ENCODE data around the gene GKN2. TPM values are rescaled to one million over a fixed set of nuclear protein-coding genes. Genes with fewer than 3 reads are reported as not detected.

Gene GKN2
- total RNA-seq, 1 donor from 2014 or later: 77.2 TPM

- intact Hi-C loops (cut with DNase I): no loop called here
- Histone ChIP-seq H3K36me3 (no peaks in the 10 kb centered on the region), H3K4me1 (no peaks in the 10 kb centered on the region), H3K4me3 (no peak overlapping the region), H3K27ac (no peak overlapping the region), H3K27me3 (no peaks in the 10 kb centered on the region), H3K9me3 (no peaks in the 10 kb centered on the region)
- DNase-seq: no peak
- no peak for ATAC-seq
- no peak for TF ChIP-seq CTCF (IDR thresholded peaks at IDR 0.05)
These were observed 19.0 kb upstream of the GKN2 start for GRCh38 chr2:68971591-68972231.

DNA sequence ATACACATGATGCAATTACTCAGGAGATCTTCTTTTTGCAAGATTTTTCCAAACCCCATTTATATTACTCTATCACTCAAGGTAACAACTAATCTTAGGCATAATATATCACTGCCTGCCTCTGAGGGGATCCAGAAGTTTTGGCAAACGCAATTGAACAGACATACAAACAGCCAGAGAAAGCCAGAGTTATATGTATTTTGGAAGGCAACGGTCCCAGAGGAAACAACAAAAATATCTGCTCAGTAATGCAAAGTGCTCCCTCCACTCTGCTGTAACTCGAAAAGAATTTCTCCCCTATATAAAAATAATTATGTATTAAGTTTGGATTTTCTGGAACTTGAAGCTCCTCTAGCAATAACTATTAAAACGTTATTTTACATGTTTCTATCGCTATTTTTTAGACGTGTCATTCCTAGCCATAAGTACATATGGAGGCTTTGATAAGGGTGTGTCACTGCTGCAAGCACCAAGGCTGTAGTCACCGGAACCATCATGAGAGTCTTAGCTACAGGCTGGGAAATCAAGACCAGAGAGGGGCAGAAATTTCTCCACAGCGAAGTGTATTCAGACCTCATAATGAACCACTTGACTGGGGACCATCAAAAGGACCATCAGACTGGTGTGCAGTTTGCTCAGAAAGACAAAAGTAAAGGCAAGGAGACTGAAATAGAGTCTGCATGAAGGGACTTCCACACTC lies 18.0 kb upstream of the GKN2 start:
- Histone ChIP-seq H3K27ac (no peak overlapping the region), H3K4me1 (no peaks in the 10 kb centered on the region), H3K4me3 (no peak overlapping the region), H3K27me3 (no peaks in the 10 kb centered on the region), H3K9me3 (no peaks in the 10 kb centered on the region), H3K36me3 (no peaks in the 10 kb centered on the region)
- no peak for TF ChIP-seq CTCF (IDR thresholded peaks at IDR 0.05)
- intact Hi-C loops (cut with DNase I): no loop called here
- no peak for DNase-seq
- no peak for ATAC-seq

GRCh38 chr2:68969736-68970490 lies 17.2 kb upstream of the GKN2 start:
- intact Hi-C loops (cut with DNase I): no loop called here
- ATAC-seq (no peak), DNase-seq (no peak)
- H3K27ac ChIP-seq: no peak overlapping the region
- no peaks in the 10 kb centered on the region for H3K36me3 ChIP-seq
- no peaks in the 10 kb centered on the region for H3K9me3 ChIP-seq
- H3K27me3 ChIP-seq: no peaks in the 10 kb centered on the region
- TF ChIP-seq CTCF (IDR thresholded peaks at IDR 0.05): no peak
- no peak overlapping the region for H3K4me3 ChIP-seq
- no peaks in the 10 kb centered on the region for H3K4me1 ChIP-seq

- TF ChIP-seq CTCF (IDR thresholded peaks at IDR 0.05): no peak
- no peak overlapping the region for H3K4me3 ChIP-seq
- H3K9me3 ChIP-seq: no peaks in the 10 kb centered on the region
- ATAC-seq: no peak
- intact Hi-C loops (cut with DNase I): no loop called here
- H3K27me3 ChIP-seq: no peaks in the 10 kb centered on the region
- no peak overlapping the region for H3K27ac ChIP-seq
- no peaks in the 10 kb centered on the region for H3K36me3 ChIP-seq
- no peaks in the 10 kb centered on the region for H3K4me1 ChIP-seq
- no peak for DNase-seq
These were observed 15.5 kb upstream of the GKN2 start for GRCh38 chr2:68968221-68968620.

DNA sequence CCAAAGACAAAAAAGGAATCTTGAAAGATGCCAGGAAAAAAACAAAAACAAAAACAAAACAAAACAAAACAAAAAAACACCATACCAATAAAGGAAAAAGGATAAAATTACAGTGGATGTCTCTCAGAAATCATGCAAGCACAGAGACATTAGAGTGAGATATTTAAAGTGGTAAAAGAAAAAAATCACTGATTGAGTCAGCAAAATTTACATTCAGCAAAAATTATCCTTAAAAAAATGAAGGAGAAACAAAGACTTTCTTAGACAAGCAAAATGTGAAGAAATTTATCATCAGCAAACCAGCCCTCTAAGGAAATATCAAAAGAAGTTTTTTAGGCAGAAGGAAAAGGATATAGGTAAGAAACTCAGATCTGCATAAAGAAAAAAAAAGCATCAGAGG lies 11.6 kb upstream of the GKN2 start:
- Histone ChIP-seq H3K4me3 (no peak overlapping the region), H3K4me1 (no peaks in the 10 kb centered on the region), H3K9me3 (no peaks in the 10 kb centered on the region), H3K27me3 (no peaks in the 10 kb centered on the region), H3K27ac (no peak overlapping the region), H3K36me3 (no peaks in the 10 kb centered on the region)
- no peak for ATAC-seq
- intact Hi-C loops (cut with DNase I): no loop called here
- TF ChIP-seq CTCF (IDR thresholded peaks at IDR 0.05): no peak
- no peak for DNase-seq
